Measurements from ENCODE around the gene DSCAM. TPM values are rescaled to one million over a fixed set of nuclear protein-coding genes. Genes with fewer than 3 reads are reported as not detected.

DSCAM gene
- total RNA-seq, 4 donors from 2014 or later, result not detected

- DNase-seq (ENCODE audit: low spot score in 2 of 2), result no peak
- TF ChIP-seq POLR2A (IDR thresholded peaks at IDR 0.05), result no peak
- TF ChIP-seq CTCF (IDR thresholded peaks at IDR 0.05), result no peak
- intact Hi-C loops (cut with DNase I; ENCODE audit: low total_unique reads), result no loop called here
- WGBS, 2 donors, result 41% methylated on average over 20 of the region's 20 CpGs
- H3K4me3 ChIP-seq (ENCODE audit: low read depth, poor library complexity, severe bottlenecking), result no peak overlapping the region
Observed at GRCh38 chr21:40143822-40144525, 703.0 kb downstream of the DSCAM start.

- DNase-seq (ENCODE audit: low spot score in 2 of 2), result peak in 1 of 2 donors; percentile 70
- intact Hi-C loops (cut with DNase I; ENCODE audit: low total_unique reads), result no loop called here
- WGBS, 2 donors, result 64 to 69% methylated on average over 8 of the region's 8 CpGs
Observed at GRCh38 chr21:40141621-40142020, 705.3 kb downstream of the DSCAM start.

GRCh38 chr21:40140675-40141074, 706.3 kb downstream of the DSCAM start:
- intact Hi-C loops (cut with DNase I; ENCODE audit: low total_unique reads), result no loop called here
- no peak for TF ChIP-seq CTCF (IDR thresholded peaks at IDR 0.05)
- TF ChIP-seq POLR2A (IDR thresholded peaks at IDR 0.05), result no peak
- no peak overlapping the region for H3K4me3 ChIP-seq (ENCODE audit: low read depth, poor library complexity, severe bottlenecking)
- no peak for DNase-seq (ENCODE audit: low spot score in 2 of 2)
- 93 to 97% methylated on average over 3 of the region's 3 CpGs for WGBS, 2 donors

More at GRCh38 chr21:40141621-40142020, 705.3 kb downstream of the DSCAM start:
- TF ChIP-seq CTCF (IDR thresholded peaks at IDR 0.05) (no peak), POLR2A (IDR thresholded peaks at IDR 0.05) (no peak)
- H3K4me3 ChIP-seq (ENCODE audit: low read depth, poor library complexity, severe bottlenecking), result no peak overlapping the region

GRCh38 chr21:40139636-40140035, 707.3 kb downstream of the DSCAM start:
- intact Hi-C loops (cut with DNase I; ENCODE audit: low total_unique reads), result no loop called here
- H3K4me3 ChIP-seq (ENCODE audit: low read depth, poor library complexity, severe bottlenecking), result no peak overlapping the region
- no peak for DNase-seq (ENCODE audit: low spot score in 2 of 2)
- TF ChIP-seq POLR2A (IDR thresholded peaks at IDR 0.05), result no peak
- no peak for TF ChIP-seq CTCF (IDR thresholded peaks at IDR 0.05)
- WGBS, 2 donors, result 68 to 73% methylated on average over 5 of the region's 5 CpGs

- no peak for TF ChIP-seq CTCF (IDR thresholded peaks at IDR 0.05)
- TF ChIP-seq POLR2A (IDR thresholded peaks at IDR 0.05), result no peak
- H3K4me3 ChIP-seq (ENCODE audit: low read depth, poor library complexity, severe bottlenecking), result no peak overlapping the region
- intact Hi-C loops (cut with DNase I; ENCODE audit: low total_unique reads), result no loop called here
- WGBS, 2 donors, result 88 to 92% methylated on average over 7 of the region's 7 CpGs
- DNase-seq (ENCODE audit: low spot score in 2 of 2), result no peak
Observed at GRCh38 chr21:40136571-40136970, 710.4 kb downstream of the DSCAM start.
